Stimulated activated effector memory CD8-positive, alpha-beta T cell treated with anti-CD3 and anti-CD28 coated beads, Interleukin-12 subunit alpha, Interleukin-12 subunit beta, amount 100 ng/mL, for 72 hours (primary cell): ENCODE data around the gene LRRC37B.
"Not testable (repeated sequence)": the region's sequence is repeated elsewhere in the genome, so short reads cannot be mapped to it uniquely, and the experiment has no call there.

Experiments used
- ATAC-seq: fragments of 150-1000 bp; cut with Tn5 transposase; 2 replicates; pipeline ENCODE4 v1.10.0; 2021
- DNase-seq, 2 donors: peaks; one replicate each; pipeline ENCODE4 v3.0.0; 2021 to 2022; ENCODE audit warnings: low spot score in 2 of 2
- H3K27ac Mint-ChIP-seq: one replicate; pipeline ENCODE4 v1.8.0; 2022; ENCODE audit warnings: mild to moderate bottlenecking, mixed read lengths
- H3K36me3 Mint-ChIP-seq: one replicate; pipeline ENCODE4 v1.8.0; 2022; ENCODE audit warnings: mild to moderate bottlenecking, mixed read lengths
- H3K4me1 Mint-ChIP-seq: one replicate; pipeline ENCODE4 v1.8.0; 2022; ENCODE audit warnings: mixed read lengths
- H3K4me3 Mint-ChIP-seq: one replicate; pipeline ENCODE4 v1.8.0; 2022; ENCODE audit warnings: mild to moderate bottlenecking, mixed read lengths
- H3K9me3 Mint-ChIP-seq: one replicate; pipeline ENCODE4 v1.8.0; 2022; ENCODE audit warnings: mixed read lengths

LRRC37B gene

GRCh38 chr17:32006957-32007462 lies at the start of gene LRRC37B:
LRRC37B (plus strand) TSS chr17:32007383; CDS start chr17:32021393, 14,010 bp downstream.
- peak; percentile 92 to 96 for DNase-seq
- ATAC-seq = peak; percentile 95
- no peaks in the 10 kb centered on the region for H3K9me3 Mint-ChIP-seq
- peaks cover 36% of the 10 kb centered on the region for H3K4me1 Mint-ChIP-seq
- H3K36me3 Mint-ChIP-seq = peaks cover 20% of the 10 kb centered on the region
- peak within 1 kb of the TSS; percentile 87 for H3K4me3 Mint-ChIP-seq
- peak within 1 kb of the TSS; percentile 91 for H3K27ac Mint-ChIP-seq

DNA sequence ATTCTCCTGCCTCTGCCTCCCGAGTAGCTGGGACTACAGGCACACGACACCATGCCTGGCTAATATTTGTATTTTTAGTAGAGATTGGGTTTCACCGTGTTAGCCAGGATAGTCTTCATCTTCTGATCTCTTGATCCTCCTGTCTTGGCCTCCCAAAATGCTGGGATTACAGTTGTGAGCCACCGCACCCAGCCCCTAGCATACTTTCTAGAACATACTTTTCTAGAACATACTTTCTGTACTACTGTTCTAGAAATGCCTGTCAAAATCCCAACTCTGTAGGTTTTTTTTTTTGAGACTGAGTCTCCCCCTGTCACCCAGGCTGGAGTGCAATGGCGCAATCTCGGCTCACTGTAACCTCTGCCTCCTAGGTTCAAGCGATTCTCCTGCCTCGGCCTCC lies 43.1 kb upstream of the LRRC37B start:
- peaks cover 97% of the 10 kb centered on the region for H3K36me3 Mint-ChIP-seq
- not testable (repeated sequence) for H3K4me3 Mint-ChIP-seq, ATAC-seq, H3K9me3 Mint-ChIP-seq, H3K27ac Mint-ChIP-seq, H3K4me1 Mint-ChIP-seq, DNase-seq

DNA sequence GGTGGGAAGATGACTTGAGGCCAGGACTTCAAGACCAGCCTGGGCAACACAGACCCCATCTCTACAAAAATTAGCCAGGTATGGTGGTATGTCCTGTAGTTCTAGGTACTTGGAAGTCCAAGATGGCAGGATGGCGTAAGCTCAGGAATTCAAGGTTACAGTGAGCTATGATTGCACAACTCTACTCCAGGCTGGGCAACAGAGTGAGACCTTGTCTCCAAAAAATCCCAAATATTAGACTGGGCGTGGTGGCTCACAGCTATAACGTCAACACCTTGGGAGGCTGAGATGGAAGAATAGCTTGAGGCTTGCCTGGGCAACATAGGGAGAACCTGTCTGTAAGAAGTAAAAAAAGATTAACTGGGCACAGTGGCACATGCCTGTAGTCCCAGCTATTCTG lies 39.5 kb upstream of the LRRC37B start:
- ATAC-seq = no peak
- H3K27ac Mint-ChIP-seq = no peak overlapping the region
- no peaks in the 10 kb centered on the region for H3K9me3 Mint-ChIP-seq
- H3K4me1 Mint-ChIP-seq = peaks cover 6% of the 10 kb centered on the region
- H3K4me3 Mint-ChIP-seq = no peak overlapping the region
- peaks cover 98% of the 10 kb centered on the region for H3K36me3 Mint-ChIP-seq
- no peak for DNase-seq

DNA sequence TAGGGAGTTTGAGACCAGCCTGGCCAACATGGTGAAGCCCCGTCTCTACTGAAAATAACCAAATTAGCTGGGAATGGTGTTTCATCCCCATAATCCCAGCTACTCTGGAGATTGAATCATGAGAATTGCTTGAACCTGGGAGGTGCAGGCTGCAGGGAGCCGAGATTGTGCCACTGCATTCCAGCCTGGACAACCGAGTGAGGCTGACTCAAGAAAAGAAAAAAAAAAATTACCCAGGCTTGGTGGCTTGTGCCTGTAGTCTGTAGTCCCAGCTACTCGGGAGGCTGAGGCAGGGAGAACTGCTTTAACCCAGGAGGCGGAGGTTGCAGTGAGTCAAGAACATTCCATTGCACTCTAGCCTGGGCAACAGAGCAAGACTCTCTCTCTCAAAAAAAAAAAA lies 36.8 kb upstream of the LRRC37B start:
- ATAC-seq, H3K27ac Mint-ChIP-seq, DNase-seq, H3K9me3 Mint-ChIP-seq, H3K4me1 Mint-ChIP-seq, H3K4me3 Mint-ChIP-seq: not testable (repeated sequence)
- H3K36me3 Mint-ChIP-seq = peaks cover 96% of the 10 kb centered on the region

- H3K4me3 Mint-ChIP-seq, ATAC-seq, DNase-seq, H3K9me3 Mint-ChIP-seq, H3K4me1 Mint-ChIP-seq, H3K27ac Mint-ChIP-seq: not testable (repeated sequence)
- peaks cover 96% of the 10 kb centered on the region for H3K36me3 Mint-ChIP-seq
Observed at GRCh38 chr17:31974269-31975071, 32.7 kb upstream of the LRRC37B start.

DNA sequence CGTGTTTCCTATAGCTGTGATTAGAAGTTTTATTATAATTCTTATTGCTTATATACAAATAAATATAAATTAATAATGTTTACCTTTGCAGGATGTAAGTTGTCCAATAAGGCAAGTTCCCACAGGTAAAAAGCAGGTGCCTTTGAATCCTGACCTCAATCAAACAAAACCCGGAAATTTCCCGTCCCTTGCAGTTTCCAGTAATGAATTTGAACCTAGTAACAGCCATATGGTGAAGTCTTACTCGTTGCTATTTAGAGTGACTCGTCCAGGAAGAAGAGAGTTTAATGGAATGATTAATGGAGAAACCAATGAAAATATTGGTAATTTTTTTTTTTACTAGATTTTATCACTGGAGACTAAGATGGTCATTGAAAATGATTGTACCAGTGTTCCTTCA lies 31.8 kb upstream of the LRRC37B start:
- not testable (repeated sequence) for ATAC-seq
- H3K36me3 Mint-ChIP-seq = peaks cover 96% of the 10 kb centered on the region

DNA sequence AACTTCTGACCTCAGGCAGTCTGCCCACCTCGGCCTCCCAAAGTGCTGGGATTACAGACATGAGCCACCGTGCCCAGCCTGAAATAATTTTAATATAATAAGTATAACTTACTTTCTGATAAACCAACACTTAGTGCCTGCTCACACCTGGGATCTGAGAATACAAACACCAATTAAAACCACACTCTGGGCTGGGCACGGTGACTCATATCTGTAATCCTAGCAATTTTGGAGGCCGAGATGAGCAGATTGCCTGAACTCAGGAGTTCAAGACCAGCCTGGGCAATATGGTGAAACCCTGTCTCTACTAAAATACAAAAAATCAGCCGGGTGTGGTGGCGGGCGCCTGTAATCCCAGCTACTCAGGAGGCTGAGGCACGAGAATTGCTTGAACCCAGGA lies 15.4 kb upstream of the LRRC37B start:
- not testable (repeated sequence) for H3K4me3 Mint-ChIP-seq, H3K9me3 Mint-ChIP-seq, DNase-seq, H3K4me1 Mint-ChIP-seq, H3K27ac Mint-ChIP-seq, ATAC-seq
- peaks cover 100% of the 10 kb centered on the region for H3K36me3 Mint-ChIP-seq

More for the DNA sequence above, 31.8 kb upstream of the LRRC37B start:
- H3K9me3 Mint-ChIP-seq, H3K27ac Mint-ChIP-seq, H3K4me3 Mint-ChIP-seq, H3K4me1 Mint-ChIP-seq, DNase-seq: not testable (repeated sequence)

DNA sequence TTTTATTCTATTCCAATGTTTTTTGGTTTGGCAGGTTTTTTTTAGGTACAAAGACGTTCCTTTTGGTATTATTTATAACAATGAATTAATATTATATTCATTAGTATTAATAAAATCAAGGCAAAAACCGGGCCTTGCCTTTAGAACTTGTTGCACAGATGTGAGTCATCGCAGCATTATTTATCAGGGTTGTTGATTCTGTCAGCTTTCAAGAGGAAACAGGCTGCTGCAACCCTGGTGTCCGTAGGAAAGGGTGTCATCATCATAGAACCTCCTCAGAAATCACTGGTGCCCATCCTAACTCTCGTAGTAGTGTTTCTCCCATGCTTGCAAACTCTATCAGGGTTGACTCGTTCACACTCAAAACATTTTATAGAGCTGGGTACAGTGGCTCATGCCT lies 10.2 kb upstream of the LRRC37B start:
- Mint-ChIP-seq H3K4me3 (no peak overlapping the region), H3K4me1 (no peaks in the 10 kb centered on the region), H3K9me3 (no peaks in the 10 kb centered on the region), H3K36me3 (peaks cover 95% of the 10 kb centered on the region), H3K27ac (no peak overlapping the region)
- DNase-seq (no peak), ATAC-seq (no peak)

DNA sequence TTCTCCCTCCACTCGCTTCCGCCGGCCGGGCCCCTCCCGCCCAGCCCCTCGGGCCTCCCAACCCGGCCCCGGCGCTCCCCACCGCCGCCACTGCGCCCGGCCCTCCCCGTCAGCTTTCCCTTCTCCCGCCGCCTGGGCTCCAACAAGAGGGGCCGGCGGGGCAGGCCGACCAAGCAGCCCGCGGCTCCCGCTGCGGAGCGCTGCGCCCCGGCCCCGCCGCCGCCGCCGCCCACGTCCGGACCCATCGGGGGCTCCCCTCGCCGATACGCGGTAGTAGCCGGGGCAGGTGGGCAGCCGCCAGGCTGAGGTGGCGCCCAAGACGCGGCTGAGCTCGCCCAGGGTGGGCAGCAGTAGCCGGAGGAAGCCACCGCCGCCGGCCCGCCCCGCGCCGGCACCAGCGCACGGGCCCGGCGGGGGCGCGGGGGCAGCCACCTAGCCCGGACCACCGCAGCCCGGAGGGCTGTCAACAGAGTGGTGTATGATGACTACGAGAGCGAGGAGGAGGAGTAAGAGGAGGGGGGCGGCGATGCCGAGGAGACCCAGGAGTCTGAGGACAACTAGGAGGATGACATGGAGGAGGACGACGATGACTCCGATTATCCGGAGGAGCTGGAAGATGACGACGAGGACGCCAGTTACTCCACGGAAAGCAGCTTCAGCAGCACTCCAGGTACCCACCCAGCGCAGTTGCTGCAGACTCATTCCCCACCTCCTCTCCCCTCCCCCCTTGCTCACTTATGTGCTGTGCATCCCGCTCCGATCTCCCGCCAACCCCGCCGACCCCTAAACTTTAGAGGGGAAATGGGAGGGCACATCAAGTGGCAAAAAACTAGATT lies 498 bp downstream of the LRRC37B start:
- Mint-ChIP-seq H3K4me3 (peak overlapping the region; percentile 87), H3K27ac (peak overlapping the region; percentile 91), H3K9me3 (no peaks in the 10 kb centered on the region), H3K36me3 (peaks cover 20% of the 10 kb centered on the region), H3K4me1 (peaks cover 40% of the 10 kb centered on the region)
- peak in 1 of 2 donors; percentile 80 for DNase-seq
- ATAC-seq = peak; percentile 76

DNA sequence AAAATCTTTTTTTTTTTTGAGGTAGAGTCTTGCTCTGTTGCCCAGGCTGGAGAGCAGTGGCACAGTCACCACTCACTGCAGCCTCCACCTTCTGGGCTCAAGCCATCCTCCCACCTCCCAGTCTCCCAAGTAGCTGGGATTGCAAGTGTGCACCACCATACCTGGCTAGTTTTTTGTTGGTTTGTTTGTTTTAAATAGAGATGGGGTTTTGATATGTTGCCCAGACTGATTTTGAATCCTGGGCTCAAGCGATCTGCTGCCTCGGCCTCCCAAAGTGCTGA lies 2.0 kb downstream of the LRRC37B start:
- DNase-seq = no peak
- H3K36me3 Mint-ChIP-seq = peaks cover 20% of the 10 kb centered on the region
- ATAC-seq = no peak
- no peaks in the 10 kb centered on the region for H3K9me3 Mint-ChIP-seq
- H3K4me3 Mint-ChIP-seq = peak overlapping the region; percentile 87
- H3K4me1 Mint-ChIP-seq = peaks cover 47% of the 10 kb centered on the region
- H3K27ac Mint-ChIP-seq = peak overlapping the region; percentile 91

DNA sequence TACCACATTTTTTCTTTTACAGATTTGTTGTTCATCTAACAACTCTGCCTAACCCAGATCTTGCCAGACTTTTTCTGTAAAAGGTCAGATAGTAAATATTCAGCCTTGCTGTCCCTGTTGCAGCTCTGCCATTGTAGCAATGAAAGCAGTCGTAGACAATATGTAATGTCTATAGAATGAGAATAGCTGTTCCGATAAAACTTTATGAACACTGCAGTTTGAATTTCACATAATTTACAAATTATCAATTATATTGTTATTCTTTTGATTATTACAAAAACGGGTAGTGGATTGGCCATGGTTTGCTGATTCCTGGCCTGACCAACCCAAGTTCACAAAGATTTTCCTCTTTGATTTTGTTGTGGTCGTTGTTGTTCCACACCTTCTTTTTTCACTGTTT lies 2.9 kb downstream of the LRRC37B start:
- H3K4me3 Mint-ChIP-seq = peak overlapping the region; percentile 87
- DNase-seq = no peak
- H3K9me3 Mint-ChIP-seq = no peaks in the 10 kb centered on the region
- H3K36me3 Mint-ChIP-seq = peaks cover 20% of the 10 kb centered on the region
- H3K27ac Mint-ChIP-seq = peak overlapping the region; percentile 58
- peaks cover 47% of the 10 kb centered on the region for H3K4me1 Mint-ChIP-seq
- no peak for ATAC-seq

GRCh38 chr17:32015245-32016013 lies 8.2 kb downstream of the LRRC37B start:
- Mint-ChIP-seq H3K27ac (no peak overlapping the region), H3K4me3 (no peak overlapping the region), H3K9me3 (no peaks in the 10 kb centered on the region), H3K4me1 (peaks cover 46% of the 10 kb centered on the region), H3K36me3 (peaks cover 13% of the 10 kb centered on the region)
- DNase-seq (peak in 1 of 2 donors; percentile 36), ATAC-seq (no peak)

DNA sequence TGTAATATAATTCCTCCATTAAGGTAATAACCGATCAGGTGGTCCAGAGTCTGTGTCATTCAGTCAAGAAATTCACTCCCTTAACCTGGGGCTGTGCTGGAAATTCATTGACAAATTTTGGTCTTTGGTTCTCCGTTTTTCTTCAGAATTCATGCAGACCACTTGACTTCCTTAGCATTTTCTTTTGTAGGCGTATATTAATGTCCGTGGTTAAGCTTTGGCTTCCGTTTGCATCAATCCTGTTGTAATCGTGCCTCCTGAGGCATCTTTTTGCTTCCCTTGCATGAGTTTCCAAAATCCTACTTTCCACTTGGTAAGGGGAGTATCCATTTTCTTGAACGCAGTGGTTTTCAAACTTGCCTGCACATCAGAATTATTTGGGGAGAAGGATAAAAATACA lies 9.0 kb downstream of the LRRC37B start:
- H3K27ac Mint-ChIP-seq = peak overlapping the region; percentile 63
- H3K4me3 Mint-ChIP-seq = no peak overlapping the region
- H3K9me3 Mint-ChIP-seq = no peaks in the 10 kb centered on the region
- H3K36me3 Mint-ChIP-seq = peaks cover 10% of the 10 kb centered on the region
- peak in 1 of 2 donors; percentile 32 for DNase-seq
- H3K4me1 Mint-ChIP-seq = peaks cover 40% of the 10 kb centered on the region
- ATAC-seq = no peak

DNA sequence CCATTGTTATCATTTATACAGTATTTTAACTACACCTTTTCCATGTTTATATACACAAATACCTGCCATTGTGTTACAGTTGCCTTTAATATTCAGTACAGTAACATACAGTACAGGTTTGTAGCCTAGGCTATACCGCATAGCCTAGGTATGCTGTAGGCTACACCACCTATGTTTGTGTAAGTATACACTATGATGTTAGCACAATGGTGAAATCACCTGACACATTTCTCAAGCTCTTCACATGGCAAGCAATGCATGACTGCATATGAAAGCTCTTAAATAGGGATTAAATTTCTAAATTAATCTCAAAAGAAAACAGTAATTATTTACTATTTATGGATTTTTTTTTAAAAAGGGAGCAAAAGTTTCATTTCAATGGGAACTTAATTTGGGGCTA lies 12.0 kb downstream of the LRRC37B start:
- H3K27ac Mint-ChIP-seq = peak overlapping the region; percentile 63
- no peak overlapping the region for H3K4me3 Mint-ChIP-seq
- peaks cover 22% of the 10 kb centered on the region for H3K36me3 Mint-ChIP-seq

More for the DNA sequence above, 12.0 kb downstream of the LRRC37B start:
- DNase-seq (no peak), ATAC-seq (no peak)
- peaks cover 21% of the 10 kb centered on the region for H3K4me1 Mint-ChIP-seq
- H3K9me3 Mint-ChIP-seq = no peaks in the 10 kb centered on the region
